Neural cell (in vitro differentiated cells): Measurements from ENCODE around the gene MROH2A. TPM values are rescaled to one million over a fixed set of nuclear protein-coding genes. Genes with fewer than 3 reads are reported as not detected.

Experiments used
- H2AFZ ChIP-seq: fragments of 200-600, 300-800 bp; sonication (generic), shearing (Covaris generic); 2 replicates; pipeline ENCODE4 v1.6.0; 2014; ENCODE audit warnings: low read depth, mild to moderate bottlenecking, antibody characterized with exemption, low read length, moderate library complexity
- H3F3A ChIP-seq: fragments of 200-600 bp; shearing (Covaris generic); 2 replicates; pipeline ENCODE4 v1.6.1; 2016; ENCODE audit warnings: mild to moderate bottlenecking, moderate library complexity, mixed read lengths, antibody characterized with exemption, low read length; ENCODE audit not compliant: insufficient read depth, poor library complexity, severe bottlenecking
- H3K27ac ChIP-seq: fragments of 200-600, 300-800 bp; sonication (generic), shearing (Covaris generic); 2 replicates; pipeline ENCODE4 v1.5.1; 2014; ENCODE audit warnings: mild to moderate bottlenecking, low read length, moderate library complexity
- H3K27me3 ChIP-seq: fragments of 300-800, 200-600 bp; sonication (generic), shearing (Covaris generic); 2 replicates; pipeline ENCODE4 v1.6.0; 2014; ENCODE audit warnings: mild to moderate bottlenecking, low read depth, low read length, moderate library complexity; ENCODE audit not compliant: insufficient read depth
- H3K36me3 ChIP-seq: fragments of 300-800, 200-600 bp; sonication (generic), shearing (Covaris generic); 2 replicates; pipeline ENCODE4 v1.5.1; 2014; ENCODE audit warnings: mild to moderate bottlenecking, antibody characterized with exemption, low read length, moderate library complexity; ENCODE audit not compliant: insufficient read depth
- H3K4me2 ChIP-seq: fragments of 300-800, 200-600 bp; sonication (generic), shearing (Covaris generic); 2 replicates; pipeline ENCODE4 v1.6.0; 2014; ENCODE audit warnings: mild to moderate bottlenecking, low read length
- H3K4me3 ChIP-seq: fragments of 300-800, 200-600 bp; sonication (generic), shearing (Covaris generic); 2 replicates; pipeline ENCODE4 v1.5.1; 2014; ENCODE audit warnings: mild to moderate bottlenecking, low read length, moderate library complexity
- H3K79me2 ChIP-seq: fragments of 200-600 bp; shearing (Covaris generic); replicated peaks from 2 replicates; pipeline ENCODE4 v1.6.0; 2014; ENCODE audit warnings: mild to moderate bottlenecking, low read length, moderate library complexity; ENCODE audit not compliant: insufficient read depth
- H3K9ac ChIP-seq: fragments of 300-800, 200-600 bp; sonication (generic), shearing (Covaris generic); 2 replicates; pipeline ENCODE4 v1.6.1; 2016; ENCODE audit warnings: mild to moderate bottlenecking, low read length, mixed read lengths
- H3K9me2 ChIP-seq: fragments of 200-600 bp; shearing (Covaris generic); 2 replicates; pipeline ENCODE4 v1.6.1; 2016; ENCODE audit warnings: mild to moderate bottlenecking, low read length, mixed read lengths; ENCODE audit not compliant: insufficient read depth
- H3K9me3 ChIP-seq: fragments of 200-600, 300-800 bp; sonication (generic), shearing (Covaris generic); 2 replicates; pipeline ENCODE4 v1.6.1; 2016; ENCODE audit warnings: mild to moderate bottlenecking, mixed run types, low read length, moderate library complexity, mixed read lengths
- H4K20me1 ChIP-seq: fragments of 200-600 bp; shearing (Covaris generic); 2 replicates; pipeline ENCODE4 v1.6.1; 2016; ENCODE audit warnings: mild to moderate bottlenecking, mixed run types; ENCODE audit not compliant: insufficient read depth
- EP300 ChIP-seq: fragments of 450-650 bp; conservative IDR thresholded peaks from 2 replicates; pipeline ENCODE4 v1.6.1; 2014; ENCODE audit warnings: antibody characterized with exemption, mild to moderate bottlenecking, moderate library complexity; ENCODE audit not compliant: poor library complexity, severe bottlenecking
- EZH2 ChIP-seq: fragments of 200-600, 300-800 bp; shearing (Covaris generic), sonication (generic); IDR thresholded peaks from 2 replicates; pipeline ENCODE4 v1.6.1; 2014; ENCODE audit warnings: antibody characterized with exemption, low read length, borderline replicate concordance, mild to moderate bottlenecking; ENCODE audit not compliant: insufficient read depth, poor library complexity, severe bottlenecking
- MXI1 ChIP-seq: fragments of 450-650 bp; conservative IDR thresholded peaks from 2 replicates; pipeline ENCODE4 v1.6.1; 2014; ENCODE audit warnings: antibody characterized with exemption, mild to moderate bottlenecking; ENCODE audit not compliant: poor library complexity, severe bottlenecking
- POLR2AphosphoS5 ChIP-seq: IDR thresholded peaks from 2 replicates; pipeline ENCODE4 v1.6.1; 2012
- RAD21 ChIP-seq: fragments of 450-650 bp; conservative IDR thresholded peaks from 2 replicates; pipeline ENCODE4 v1.6.1; 2014; ENCODE audit warnings: antibody characterized with exemption, mild to moderate bottlenecking, moderate library complexity
- SMC3 ChIP-seq: fragments of 450-650 bp; conservative IDR thresholded peaks from 2 replicates; pipeline ENCODE4 v1.6.1; 2014; ENCODE audit warnings: antibody characterized with exemption, mild to moderate bottlenecking, moderate library complexity; ENCODE audit not compliant: poor library complexity
- TAF1 ChIP-seq: IDR thresholded peaks from 2 replicates; pipeline ENCODE4 v1.6.1; 2012; ENCODE audit warnings: low read depth
- polyA plus RNA-seq: library from polyadenylated mRNA; depleted of rRNA; stranded (reverse); fragments of >200 nt; gene quantifications from 2 replicates; pipeline ENCODE4 v1.2.3, GENCODE V29; 2014
- TF ChIP-seq, protein P1 (sequence below): IDR thresholded peaks from 2 replicates; pipeline ENCODE4 v1.6.1; 2012; ENCODE audit warnings: borderline replicate concordance
- TF ChIP-seq, protein P2 (sequence below): fragments of 450-650 bp; IDR thresholded peaks from 2 replicates; pipeline ENCODE4 v1.5.1; 2014; ENCODE audit warnings: antibody characterized with exemption, mild to moderate bottlenecking, moderate library complexity; ENCODE audit not compliant: poor library complexity, severe bottlenecking

MROH2A gene
- polyA plus RNA-seq, 1 donor from 2014 or later: not detected

DNA sequence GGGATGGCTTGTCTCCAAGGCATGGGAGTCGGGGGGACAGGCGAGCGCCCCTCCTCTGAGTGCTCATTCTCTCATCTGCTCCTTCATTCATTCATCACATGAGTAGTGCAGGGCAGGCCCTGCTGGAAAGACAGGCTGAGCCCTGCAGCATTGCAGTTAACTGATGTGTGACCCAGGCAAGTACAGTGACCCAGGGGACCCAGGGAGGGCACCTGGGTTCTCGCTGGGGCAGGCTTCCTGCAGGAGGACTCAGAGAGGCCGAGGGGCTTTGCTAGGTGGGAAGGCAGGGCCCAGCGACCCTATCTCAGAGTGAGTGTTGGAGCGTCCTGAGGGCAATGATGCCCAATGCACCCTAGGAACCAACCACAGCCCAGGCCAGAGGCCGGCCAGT, 45.6 kb downstream of the MROH2A start:
- Histone ChIP-seq H3K9me3 (no peaks in the 10 kb centered on the region), H3K27ac (no peak overlapping the region), H3K9ac (no peak overlapping the region), H3K79me2 (no peaks in the 10 kb centered on the region), H3F3A (no peaks in the 10 kb centered on the region), H2AFZ (no peak overlapping the region), H3K27me3 (no peaks in the 10 kb centered on the region), H3K9me2 (no peaks in the 10 kb centered on the region), H4K20me1 (no peaks in the 10 kb centered on the region), H3K36me3 (no peaks in the 10 kb centered on the region), H3K4me2 (no peak overlapping the region), H3K4me3 (no peak overlapping the region)
- TF ChIP-seq, protein P1, sequence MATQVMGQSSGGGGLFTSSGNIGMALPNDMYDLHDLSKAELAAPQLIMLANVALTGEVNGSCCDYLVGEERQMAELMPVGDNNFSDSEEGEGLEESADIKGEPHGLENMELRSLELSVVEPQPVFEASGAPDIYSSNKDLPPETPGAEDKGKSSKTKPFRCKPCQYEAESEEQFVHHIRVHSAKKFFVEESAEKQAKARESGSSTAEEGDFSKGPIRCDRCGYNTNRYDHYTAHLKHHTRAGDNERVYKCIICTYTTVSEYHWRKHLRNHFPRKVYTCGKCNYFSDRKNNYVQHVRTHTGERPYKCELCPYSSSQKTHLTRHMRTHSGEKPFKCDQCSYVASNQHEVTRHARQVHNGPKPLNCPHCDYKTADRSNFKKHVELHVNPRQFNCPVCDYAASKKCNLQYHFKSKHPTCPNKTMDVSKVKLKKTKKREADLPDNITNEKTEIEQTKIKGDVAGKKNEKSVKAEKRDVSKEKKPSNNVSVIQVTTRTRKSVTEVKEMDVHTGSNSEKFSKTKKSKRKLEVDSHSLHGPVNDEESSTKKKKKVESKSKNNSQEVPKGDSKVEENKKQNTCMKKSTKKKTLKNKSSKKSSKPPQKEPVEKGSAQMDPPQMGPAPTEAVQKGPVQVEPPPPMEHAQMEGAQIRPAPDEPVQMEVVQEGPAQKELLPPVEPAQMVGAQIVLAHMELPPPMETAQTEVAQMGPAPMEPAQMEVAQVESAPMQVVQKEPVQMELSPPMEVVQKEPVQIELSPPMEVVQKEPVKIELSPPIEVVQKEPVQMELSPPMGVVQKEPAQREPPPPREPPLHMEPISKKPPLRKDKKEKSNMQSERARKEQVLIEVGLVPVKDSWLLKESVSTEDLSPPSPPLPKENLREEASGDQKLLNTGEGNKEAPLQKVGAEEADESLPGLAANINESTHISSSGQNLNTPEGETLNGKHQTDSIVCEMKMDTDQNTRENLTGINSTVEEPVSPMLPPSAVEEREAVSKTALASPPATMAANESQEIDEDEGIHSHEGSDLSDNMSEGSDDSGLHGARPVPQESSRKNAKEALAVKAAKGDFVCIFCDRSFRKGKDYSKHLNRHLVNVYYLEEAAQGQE: no peak
- TF ChIP-seq SMC3 (no peak), EP300 (no peak), RAD21 (no peak)

DNA sequence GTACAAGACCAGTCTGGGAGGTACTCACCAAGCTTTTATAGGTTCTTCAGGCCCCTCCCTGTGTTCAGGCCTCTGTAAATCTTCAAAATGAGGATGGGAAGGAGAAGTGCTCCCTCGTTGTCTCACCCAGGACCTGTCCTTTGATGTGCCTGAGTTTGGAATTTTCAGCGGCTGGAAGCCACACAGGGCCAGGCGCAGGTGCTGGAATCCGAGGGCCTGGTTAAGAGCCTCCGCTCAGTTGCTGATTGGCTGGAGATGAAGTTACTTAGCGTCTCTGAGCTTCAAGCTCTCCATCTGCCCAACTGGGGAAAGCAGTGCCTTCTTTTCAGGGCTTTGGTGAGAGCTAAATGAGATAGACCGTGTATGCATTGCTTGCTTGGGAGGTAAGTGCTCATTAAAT, 46.2 kb downstream of the MROH2A start:
- no peaks in the 10 kb centered on the region for H3K36me3 ChIP-seq
- no peak overlapping the region for H3K27ac ChIP-seq
- no peaks in the 10 kb centered on the region for H3K79me2 ChIP-seq
- H3K4me3 ChIP-seq: no peak overlapping the region
- no peak overlapping the region for H2AFZ ChIP-seq
- H3K9me2 ChIP-seq: no peaks in the 10 kb centered on the region
- H3K9me3 ChIP-seq: no peaks in the 10 kb centered on the region
- H3K27me3 ChIP-seq: no peaks in the 10 kb centered on the region
- H3K9ac ChIP-seq: no peak overlapping the region
- H3K4me2 ChIP-seq: no peak overlapping the region
- TF ChIP-seq, protein P1: no peak
- TF ChIP-seq MXI1: no peak
- TF ChIP-seq POLR2AphosphoS5: no peak
- TF ChIP-seq, protein P2, sequence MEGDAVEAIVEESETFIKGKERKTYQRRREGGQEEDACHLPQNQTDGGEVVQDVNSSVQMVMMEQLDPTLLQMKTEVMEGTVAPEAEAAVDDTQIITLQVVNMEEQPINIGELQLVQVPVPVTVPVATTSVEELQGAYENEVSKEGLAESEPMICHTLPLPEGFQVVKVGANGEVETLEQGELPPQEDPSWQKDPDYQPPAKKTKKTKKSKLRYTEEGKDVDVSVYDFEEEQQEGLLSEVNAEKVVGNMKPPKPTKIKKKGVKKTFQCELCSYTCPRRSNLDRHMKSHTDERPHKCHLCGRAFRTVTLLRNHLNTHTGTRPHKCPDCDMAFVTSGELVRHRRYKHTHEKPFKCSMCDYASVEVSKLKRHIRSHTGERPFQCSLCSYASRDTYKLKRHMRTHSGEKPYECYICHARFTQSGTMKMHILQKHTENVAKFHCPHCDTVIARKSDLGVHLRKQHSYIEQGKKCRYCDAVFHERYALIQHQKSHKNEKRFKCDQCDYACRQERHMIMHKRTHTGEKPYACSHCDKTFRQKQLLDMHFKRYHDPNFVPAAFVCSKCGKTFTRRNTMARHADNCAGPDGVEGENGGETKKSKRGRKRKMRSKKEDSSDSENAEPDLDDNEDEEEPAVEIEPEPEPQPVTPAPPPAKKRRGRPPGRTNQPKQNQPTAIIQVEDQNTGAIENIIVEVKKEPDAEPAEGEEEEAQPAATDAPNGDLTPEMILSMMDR: no peak
- TF ChIP-seq SMC3: no peak
- no peak for TF ChIP-seq TAF1
- no peak for TF ChIP-seq EZH2
- TF ChIP-seq RAD21: no peak
- no peak for TF ChIP-seq EP300
- no peaks in the 10 kb centered on the region for H4K20me1 ChIP-seq
- H3F3A ChIP-seq: no peaks in the 10 kb centered on the region
